GM19240 (cell line): Measurements from ENCODE around the gene OXER1.

Experiments
- DNase-seq: peaks from one replicate; pipeline ENCODE4 v3.0.0; 2011; ENCODE audit warnings: low spot score; ENCODE audit not compliant: insufficient read length

OXER1 gene

GRCh38 chr2:42770288-42771131 lies 6.6 kb upstream of the OXER1 start:
- no peak for DNase-seq

GRCh38 chr2:42769583-42770287 lies 5.8 kb upstream of the OXER1 start:
- DNase-seq, result no peak

- no peak for DNase-seq
These were observed 4.8 kb upstream of the OXER1 start for GRCh38 chr2:42768706-42769256.

DNA sequence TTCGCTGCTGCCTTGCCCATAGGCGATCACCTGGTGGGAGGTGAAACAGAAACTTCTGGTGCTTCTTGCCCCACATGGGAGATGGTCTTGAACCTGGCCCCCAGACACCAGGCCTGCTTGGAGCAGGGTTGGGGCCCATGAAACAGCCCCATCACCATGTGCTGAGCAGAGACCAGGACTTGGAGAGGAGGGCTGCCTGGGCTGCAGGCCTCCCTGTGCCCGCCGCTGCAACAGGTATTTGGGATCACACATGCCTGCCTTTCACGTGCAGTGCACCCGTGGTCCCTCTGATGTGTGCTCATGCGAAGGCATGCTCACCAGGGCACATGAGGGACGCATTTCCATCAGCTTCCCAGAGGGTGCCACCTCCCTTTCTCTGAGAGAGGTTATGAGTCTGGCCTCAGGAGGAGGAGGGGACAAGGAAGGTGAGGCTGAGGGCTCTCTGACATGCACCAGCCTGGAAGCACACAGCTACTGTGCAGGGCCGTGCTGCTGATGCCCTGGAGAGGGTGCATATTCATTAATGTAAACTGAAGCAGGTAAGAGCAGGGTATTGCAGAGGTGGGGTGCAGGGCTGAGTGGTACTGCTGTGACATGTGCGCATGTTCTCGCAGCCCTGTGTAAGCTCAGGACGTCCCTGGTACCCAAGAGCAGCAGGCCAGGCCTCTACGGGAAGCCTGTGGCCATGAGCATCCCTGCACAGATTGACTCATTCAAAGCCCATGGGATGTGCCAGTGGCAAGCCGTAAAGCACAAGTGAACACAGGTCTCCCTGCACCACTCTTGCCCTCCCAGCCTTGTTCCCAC lies 4.2 kb upstream of the OXER1 start:
- DNase-seq, result no peak

- no peak for DNase-seq
These were observed 3.4 kb upstream of the OXER1 start for GRCh38 chr2:42767080-42767898.

DNA sequence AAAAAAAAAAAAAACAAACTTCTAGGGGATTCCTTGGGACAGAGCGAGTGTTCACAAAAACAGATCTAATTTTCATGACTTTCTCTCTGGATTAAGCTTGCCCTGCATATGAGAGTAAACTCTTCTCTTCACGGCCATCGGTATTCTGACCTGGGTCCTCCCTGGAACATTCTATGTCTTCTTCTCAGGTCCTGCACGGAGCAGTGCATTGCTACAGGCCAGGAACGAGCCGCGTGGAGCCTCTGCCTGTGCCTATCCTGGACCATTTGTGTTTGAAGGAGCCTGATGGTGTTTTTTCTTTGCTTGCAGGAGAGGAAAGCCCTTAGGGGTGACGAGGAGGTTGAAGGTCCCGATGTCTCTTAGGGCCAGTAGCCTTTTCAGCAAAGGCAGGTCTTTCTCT lies 1.8 kb upstream of the OXER1 start:
- DNase-seq, result no peak

DNA sequence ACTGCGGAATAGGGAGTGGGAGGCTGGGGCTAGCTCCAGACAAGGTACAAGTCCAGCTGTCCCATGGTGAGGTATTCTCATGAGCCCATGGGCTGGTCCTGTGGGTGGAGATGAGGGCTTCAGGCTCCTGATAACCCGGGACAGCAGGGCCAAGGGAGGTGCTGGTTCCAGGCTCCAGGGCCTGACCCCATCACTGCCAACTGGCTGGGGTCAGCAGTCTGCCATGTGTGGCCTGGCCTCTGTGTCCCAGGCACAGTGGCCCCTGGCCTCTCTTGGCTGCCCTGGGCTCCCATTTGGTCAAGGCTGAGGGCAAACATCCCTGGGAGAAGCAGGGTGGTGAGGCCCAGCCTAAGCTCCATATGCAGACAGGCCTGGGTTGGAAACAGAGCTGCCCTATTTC lies 966 bp upstream of the OXER1 start:
- no peak for DNase-seq

GRCh38 chr2:42762823-42763804 lies 821 bp downstream of the OXER1 start:
- no peak for DNase-seq

DNA sequence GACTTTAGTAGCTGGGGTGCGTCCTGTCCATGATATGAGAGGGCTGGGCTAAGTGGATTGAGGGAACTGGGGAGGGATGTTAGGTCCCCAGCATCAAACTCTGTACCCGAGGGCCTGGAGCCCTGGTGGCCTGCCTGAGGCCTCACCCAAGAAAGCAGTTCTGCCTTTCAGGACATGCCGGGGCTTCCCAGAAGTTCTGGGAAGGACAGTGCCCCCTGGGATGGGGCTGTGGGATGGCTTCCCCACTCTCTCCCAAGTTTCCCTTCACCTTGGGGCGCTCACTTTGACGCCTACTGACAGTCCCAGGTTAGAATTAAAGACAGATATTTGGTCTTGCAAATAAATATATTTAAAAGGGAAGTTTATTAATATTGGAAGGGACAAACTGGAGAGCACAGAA lies 1.8 kb downstream of the OXER1 start:
- no peak for DNase-seq

DNA sequence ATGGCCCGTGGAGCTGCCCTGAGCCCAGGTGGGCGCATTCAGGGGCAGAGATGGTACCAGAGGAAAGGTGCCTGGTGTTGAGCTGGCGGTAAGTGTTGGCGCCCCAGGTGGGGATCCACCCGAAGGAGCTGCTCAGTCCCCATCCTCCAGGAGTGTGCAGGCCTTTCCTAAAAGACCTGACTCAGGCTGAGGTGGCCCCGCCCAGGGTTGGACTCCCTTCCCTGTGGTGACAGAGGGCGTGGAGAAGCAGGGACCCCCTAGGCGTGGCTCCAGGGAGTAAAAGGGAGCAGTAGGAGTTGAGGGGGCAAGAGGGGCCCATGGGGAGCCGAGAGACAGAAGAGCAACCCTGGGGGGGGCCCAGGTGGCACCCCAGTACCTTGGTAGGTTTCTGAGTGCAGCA lies 2.4 kb downstream of the OXER1 start:
- no peak for DNase-seq

GRCh38 chr2:42758751-42759150 lies 5.2 kb downstream of the OXER1 start:
- DNase-seq, result no peak

DNA sequence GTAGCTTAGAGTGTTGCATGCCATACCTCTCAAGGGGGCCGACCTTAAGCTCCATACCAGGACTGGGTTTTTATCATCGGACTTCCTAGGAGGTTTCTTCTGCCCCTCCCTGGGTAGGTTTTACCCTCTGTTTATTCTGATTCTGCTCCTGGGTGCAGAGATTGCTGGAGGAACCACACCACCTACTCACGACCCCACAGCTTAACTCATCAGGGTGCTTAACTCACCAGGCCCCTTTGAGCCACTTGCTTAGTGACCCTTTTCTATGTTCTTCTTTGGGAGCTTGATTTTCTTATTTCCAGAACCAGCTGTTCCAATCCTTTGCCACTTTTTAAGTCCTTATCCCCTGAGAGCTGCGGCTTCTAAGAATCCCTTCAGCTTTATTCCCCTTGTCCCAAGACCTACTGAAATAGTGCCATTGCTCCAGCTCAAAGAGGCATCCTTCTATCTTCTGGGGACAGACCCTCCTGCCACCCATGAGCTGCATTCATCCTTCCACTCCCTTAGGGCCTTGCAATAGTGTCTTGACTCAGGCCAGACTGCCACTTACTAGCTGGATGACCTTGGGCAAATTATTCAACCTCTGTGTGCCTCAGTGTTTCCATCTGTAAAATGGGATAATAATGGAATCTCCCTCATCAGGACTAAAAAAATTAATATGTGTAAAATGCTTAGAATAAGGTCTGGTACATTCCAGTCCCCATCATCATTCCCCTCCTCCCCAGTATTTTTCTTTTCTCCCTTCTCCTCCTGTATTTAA lies 5.8 kb downstream of the OXER1 start:
- no peak for DNase-seq

DNA sequence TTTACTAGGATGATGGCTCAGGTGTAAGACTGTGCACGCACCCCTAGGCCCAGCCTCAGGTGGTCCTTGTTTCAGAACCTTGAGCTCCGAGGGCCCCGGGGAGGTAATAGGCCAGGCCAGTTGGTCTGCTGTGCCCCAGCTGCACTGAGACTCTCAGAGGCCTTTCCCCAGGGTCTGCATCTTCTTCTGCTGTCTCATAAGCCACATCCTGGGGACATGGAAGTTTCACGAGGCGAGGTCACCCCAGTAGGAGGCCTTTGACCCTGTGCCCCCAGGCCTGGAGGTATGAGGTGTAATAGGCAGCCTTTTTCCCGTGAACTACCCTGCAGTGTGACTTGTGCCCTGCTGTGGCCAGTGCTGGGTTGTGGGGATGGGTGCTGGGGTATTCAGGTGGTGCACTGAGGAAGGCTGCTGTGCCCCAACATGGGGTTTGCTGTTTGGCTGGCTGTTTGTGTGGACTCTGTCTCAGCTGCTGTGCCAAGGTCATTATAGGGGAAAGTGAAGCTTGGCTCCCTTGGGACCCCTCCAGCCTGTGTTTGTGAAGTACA lies 6.9 kb downstream of the OXER1 start:
- no peak for DNase-seq

DNA sequence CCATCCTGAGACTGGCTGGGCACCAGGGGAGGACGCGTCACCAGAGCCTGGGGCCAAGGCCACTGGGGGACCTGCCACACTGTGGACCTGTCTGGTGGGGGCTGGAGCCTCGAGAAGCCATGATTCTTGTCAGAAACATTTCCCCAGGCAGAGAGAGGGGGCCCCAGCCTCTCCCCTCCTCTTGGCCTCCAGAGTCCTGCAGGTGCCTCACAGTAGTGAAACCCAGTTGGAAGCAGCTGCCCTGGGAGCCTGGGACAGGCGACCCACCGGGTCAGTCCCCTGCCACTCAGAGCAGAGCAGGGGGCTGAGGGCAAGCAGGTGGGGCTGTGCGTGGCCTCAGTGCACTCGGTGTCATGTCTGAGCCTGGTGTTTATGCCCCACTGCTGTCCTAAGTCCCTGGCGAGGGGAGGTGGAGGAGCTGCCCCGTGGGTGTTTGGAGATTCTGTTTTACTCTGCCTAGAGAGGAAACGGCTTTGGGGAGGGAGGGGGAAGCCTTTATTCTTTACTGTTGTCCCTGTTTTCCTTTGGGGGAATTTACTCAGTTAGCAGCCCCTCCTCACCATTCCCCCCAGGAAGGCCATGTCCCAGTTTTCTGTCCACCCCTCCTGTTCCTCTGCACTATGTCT lies 7.7 kb downstream of the OXER1 start:
- no peak for DNase-seq

DNA sequence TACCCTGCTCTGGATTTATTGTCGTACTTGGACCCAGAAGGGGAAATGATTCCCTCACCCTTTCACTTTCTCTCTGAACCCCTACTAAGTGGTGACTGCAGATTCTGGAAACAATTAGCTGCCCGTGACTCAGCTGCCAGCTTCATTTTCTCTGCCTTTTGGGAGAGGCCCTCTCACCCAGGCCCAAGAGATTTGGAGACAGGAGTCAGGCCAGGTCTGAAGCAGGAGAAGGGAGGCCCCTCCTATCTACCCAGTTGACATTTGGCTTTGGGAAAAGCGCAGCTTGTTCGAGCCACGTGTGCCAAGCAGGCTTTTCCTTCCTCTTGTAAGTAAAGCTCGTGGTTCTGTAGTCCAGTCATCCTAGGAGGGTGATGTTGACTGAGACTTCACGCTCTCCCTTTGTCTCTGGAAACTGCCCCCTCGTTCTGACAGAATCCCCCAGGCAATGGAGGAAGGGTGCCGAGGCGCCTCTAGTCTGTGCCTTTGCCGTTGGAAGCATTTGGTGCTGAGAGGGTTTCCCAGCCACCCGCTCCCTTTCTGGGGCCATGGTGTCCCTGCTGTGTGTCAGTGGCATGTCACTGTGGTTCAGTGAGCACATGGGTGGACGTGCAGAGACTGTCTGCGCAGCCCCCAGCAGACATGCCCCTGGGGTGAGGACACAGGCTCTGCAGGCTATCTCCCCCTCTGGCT lies 8.6 kb downstream of the OXER1 start:
- DNase-seq, result no peak

DNA sequence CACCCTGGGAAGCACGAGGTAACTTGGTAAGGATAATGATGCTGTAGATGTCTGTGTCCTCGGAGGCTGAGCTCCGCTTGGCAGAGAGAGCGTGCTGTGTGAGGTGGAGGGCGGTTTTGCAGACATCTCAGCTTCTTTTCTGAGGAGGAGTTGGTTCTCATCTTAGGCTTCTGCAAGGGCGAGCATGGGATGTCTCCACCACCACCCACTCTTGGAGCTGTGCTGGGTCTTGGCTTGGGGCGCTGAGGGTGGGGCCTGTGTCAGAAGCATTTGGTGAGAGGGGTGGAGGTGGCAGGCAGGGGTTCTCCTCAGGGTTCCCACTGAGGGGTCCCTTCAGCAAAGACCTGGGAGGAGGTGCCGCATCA lies 9.2 kb downstream of the OXER1 start:
- DNase-seq, result no peak

DNA sequence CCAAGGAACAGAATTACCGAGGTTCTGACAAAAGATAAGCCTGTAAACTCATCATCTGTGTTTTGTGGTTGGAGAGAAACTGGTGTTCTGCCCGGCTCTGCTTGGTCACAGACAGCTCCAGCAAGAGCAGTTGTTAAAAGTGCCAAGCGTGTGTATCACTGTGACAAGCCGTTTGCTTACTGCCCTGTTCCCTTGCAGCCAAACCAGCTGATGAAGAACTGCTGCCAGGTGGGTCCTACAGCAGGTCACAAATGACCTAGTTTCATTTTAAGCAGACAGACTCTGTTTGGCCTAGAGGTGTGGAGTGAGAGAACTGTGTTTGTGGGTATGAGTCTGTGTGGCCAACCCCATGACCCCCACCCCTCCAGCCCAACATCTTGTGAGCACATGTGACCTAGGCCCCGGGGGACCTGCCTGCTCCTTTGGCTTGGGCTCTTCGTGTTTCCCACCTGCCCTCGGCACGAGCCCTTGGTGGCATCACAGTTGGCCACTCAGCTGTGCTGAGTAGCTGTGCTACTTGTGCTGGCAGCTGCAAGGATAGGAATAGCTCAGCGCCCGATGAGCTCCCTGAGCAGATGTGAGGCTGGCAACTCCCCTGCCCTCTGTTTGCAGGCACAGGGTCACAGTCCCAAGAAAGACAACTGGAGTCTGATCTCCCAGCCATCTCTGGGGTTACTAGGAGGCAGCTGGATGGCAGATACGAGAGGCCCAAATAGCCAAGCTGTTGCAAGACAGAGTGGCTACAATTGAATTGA lies 9.7 kb downstream of the OXER1 start:
- DNase-seq, result no peak
